ENCODE data around the gene TMBIM4. TPM values are rescaled to one million over a fixed set of nuclear protein-coding genes. Genes with fewer than 3 reads are reported as not detected.
"Not testable (repeated sequence)": the region's sequence is repeated elsewhere in the genome, so short reads cannot be mapped to it uniquely, and the experiment has no call there.

TMBIM4 gene
- polyA plus RNA-seq (ENCODE audit: low read depth in 6 of 6): 100 to 1,000 TPM; 368 to 703 (median 513) TPM

DNA sequence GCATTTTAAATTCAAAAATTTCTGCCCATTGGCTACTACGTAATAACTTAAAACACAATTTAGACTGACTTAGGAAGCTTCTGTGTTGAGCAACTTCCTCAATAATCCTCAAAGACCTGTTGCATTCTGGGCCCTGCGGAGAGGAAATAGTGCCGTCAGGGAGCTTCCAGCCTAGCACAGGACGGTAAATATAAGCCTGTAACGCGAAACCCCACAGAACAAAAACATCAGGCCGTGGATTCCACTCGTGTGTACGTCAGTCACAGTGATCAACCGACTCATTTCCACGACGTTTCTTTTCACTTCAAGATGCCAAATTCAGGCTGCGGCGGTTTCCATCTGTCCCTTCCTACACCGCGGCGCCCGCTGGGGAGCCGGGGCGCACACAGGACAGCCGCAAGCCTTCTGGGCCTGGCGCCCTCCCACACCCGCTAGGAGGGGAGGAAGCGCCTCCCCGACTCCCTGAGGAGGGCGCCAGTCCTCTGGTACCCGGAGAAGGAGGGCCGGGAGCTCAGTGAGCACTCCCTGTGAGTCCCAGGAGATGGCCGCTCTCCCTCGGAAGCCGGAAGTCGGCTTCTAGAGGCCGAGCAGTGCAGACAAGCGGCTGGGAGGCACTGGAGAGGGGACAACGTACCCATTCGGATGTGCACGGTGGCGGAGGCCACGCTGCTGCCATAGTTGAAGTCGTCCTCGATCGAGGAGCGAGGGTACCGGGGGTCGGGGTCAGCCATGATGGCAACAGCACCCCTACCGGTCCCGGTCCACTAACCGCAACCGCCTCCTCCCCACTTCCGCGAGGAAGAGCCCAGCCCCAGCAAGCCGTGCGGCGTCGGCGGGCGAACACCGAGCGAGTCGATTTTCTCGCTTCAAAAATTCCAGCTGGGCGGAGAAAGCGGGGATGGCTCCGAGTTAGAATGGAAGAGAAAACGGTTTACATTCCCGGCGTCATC, at the start of gene TMBIM4:
TSS of gene TMBIM4 (minus strand) at position 776 of the 950 bp plus-strand sequence. CDS start at position 731, 45 bp downstream.
- peaks cover 8% of the 10 kb centered on the region in 2 donors for H3K36me3 Mint-ChIP-seq
- ATAC-seq (ENCODE audit: low read depth in 2 of 2) (peak; percentile 79 to 80), DNase-seq (peak; percentile 86)
- H3K4me3 Mint-ChIP-seq: peak within 1 kb of the TSS; percentile 93 to 99 (median 96)
- peaks cover 36 to 51% (median 49%) of the 10 kb centered on the region in 3 donors for H3K4me1 Mint-ChIP-seq
- no peaks in the 10 kb centered on the region for H3K27me3 Mint-ChIP-seq
- peaks cover 0 to 10% (median 0%) of the 10 kb centered on the region in 7 donors for H3K9me3 Mint-ChIP-seq
- peak within 1 kb of the TSS; percentile 94 to 99 (median 99) for H3K27ac Mint-ChIP-seq

- Mint-ChIP-seq H3K4me1 (peaks cover 22 to 32% (median 25%) of the 10 kb centered on the region in 3 donors), H3K36me3 (peaks cover 6 to 10% of the 10 kb centered on the region in 2 donors), H3K27me3 (no peaks in the 10 kb centered on the region), H3K9me3 (peaks cover 0 to 7% (median 0%) of the 10 kb centered on the region in 7 donors), H3K27ac (peak overlapping the region; percentile 42 to 98 (median 86)), H3K4me3 (peak overlapping the region; percentile 2 to 72 (median 56))
- DNase-seq (peak; percentile 25), ATAC-seq (ENCODE audit: low read depth in 2 of 2) (peak; percentile 86 to 92)
Observed at GRCh38 chr12:66217342-66217917, 47.6 kb upstream of the TMBIM4 start.

DNA sequence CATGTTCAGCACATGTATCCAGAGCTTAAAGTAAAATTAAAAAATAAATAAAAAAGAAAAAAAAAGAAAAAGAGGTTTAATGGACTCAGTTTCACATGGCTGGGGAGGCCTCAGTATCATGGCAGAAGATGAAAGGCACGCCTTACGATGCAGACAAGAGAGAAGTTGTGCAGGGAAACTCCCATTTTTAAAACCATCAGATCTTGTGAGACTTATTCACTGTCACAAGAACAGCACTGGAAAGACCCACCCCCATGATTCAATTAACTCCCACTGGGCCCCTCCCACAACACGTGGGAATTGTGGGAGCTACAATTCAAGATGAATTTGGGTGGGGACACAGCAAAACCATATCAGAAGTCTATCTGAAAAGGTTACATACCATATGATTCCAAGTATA, 43.2 kb upstream of the TMBIM4 start:
- DNase-seq; H3K27me3 Mint-ChIP-seq; ATAC-seq (ENCODE audit: low read depth in 2 of 2); H3K9me3 Mint-ChIP-seq; H3K27ac Mint-ChIP-seq: not testable (repeated sequence)
- Mint-ChIP-seq H3K4me3 (peak overlapping the region in 1 of 8 donors; percentile 12), H3K36me3 (peaks cover 11 to 16% of the 10 kb centered on the region in 2 donors), H3K4me1 (peaks cover 34 to 38% (median 36%) of the 10 kb centered on the region in 3 donors)

DNA sequence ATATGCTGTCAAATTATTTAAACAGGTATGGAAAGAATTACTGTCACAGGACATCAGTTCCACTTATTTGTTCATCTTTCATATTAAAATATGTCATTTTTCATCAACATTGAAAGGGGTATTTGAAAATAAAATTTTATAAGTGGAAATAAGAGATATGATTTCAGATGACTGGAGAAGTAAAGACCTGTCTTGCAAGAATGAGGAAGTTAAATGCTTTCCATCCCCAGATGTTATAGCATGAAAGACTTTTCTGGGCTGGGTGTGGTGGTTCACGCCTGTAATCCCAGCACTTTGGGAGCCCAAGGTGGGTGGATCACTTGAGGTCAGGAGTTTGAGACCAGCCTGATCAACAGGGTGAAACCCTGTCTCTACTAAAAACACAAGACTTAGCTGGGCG, 41.8 kb upstream of the TMBIM4 start:
- Mint-ChIP-seq H3K4me3 (peak overlapping the region in 1 of 8 donors; percentile 41), H3K36me3 (peaks cover 11 to 16% of the 10 kb centered on the region in 2 donors), H3K27ac (peak overlapping the region in 2 of 6 donors; percentile 12 to 16), H3K4me1 (peaks cover 20 to 23% (median 23%) of the 10 kb centered on the region in 3 donors)
- ATAC-seq (ENCODE audit: low read depth in 2 of 2): peak in 1 of 2 donors; percentile 60
- H3K9me3 Mint-ChIP-seq, H3K27me3 Mint-ChIP-seq, DNase-seq: not testable (repeated sequence)

DNA sequence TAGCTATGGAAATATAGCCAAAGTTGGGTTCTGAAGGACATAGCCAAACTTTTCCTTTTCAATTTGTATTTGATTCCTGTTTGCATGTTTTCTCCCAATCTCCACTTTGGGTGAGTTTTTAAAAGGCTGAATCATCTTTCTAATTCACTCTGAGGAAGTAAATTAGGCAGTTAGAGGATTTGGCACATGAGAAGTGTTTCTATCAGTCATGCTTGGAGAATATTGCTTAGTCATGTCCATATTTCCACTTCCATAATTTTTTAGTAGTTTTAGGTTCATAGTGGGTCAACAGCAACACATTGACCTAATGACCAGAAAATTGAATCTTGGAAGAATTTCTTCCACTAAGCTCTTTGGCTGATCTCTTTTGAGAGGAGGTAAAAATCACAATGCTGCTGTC, 41.0 kb upstream of the TMBIM4 start:
- H3K27me3 Mint-ChIP-seq: no peaks in the 10 kb centered on the region
- H3K4me3 Mint-ChIP-seq: no peak overlapping the region
- H3K4me1 Mint-ChIP-seq: peaks cover 18 to 20% (median 19%) of the 10 kb centered on the region in 3 donors
- DNase-seq (no peak), ATAC-seq (ENCODE audit: low read depth in 2 of 2) (no peak)
- H3K27ac Mint-ChIP-seq: peak overlapping the region in 1 of 6 donors; percentile 12
- H3K36me3 Mint-ChIP-seq: peaks cover 7 to 16% of the 10 kb centered on the region in 2 donors
- H3K9me3 Mint-ChIP-seq: peaks cover 0 to 4% (median 2%) of the 10 kb centered on the region in 7 donors

GRCh38 chr12:66206141-66206540, 36.3 kb upstream of the TMBIM4 start:
- DNase-seq: no peak
- H3K36me3 Mint-ChIP-seq: no peaks in the 10 kb centered on the region
- no peak overlapping the region for H3K4me3 Mint-ChIP-seq
- peaks cover 0 to 2% (median 0%) of the 10 kb centered on the region in 7 donors for H3K9me3 Mint-ChIP-seq
- H3K27me3 Mint-ChIP-seq: no peaks in the 10 kb centered on the region
- peaks cover 4 to 11% (median 7%) of the 10 kb centered on the region in 3 donors for H3K4me1 Mint-ChIP-seq
- ATAC-seq (ENCODE audit: low read depth in 2 of 2): no peak
- H3K27ac Mint-ChIP-seq: no peak overlapping the region

DNA sequence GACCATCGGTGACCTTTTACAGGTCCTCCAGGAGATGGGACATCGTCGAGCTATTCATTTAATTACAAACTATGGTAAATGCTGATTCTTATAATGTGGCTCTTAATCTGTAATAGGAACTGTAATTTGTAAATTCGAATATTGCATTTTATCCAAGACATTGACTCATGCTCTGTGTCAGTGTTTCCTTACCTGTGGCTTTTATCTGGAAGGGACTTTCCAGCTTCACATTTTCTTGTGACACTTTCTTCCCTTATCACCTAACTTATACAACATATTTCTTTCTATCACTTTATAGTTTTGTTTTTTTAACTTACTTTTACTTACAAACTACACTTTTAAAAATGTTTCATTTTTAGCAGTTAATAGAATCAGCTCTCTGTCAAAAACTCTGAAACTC, 34.0 kb upstream of the TMBIM4 start:
- Mint-ChIP-seq H3K36me3 (no peaks in the 10 kb centered on the region), H3K27ac (peak overlapping the region in 2 of 6 donors; percentile 2 to 15), H3K27me3 (no peaks in the 10 kb centered on the region), H3K4me3 (no peak overlapping the region), H3K9me3 (peaks cover 0 to 6% (median 1%) of the 10 kb centered on the region in 7 donors), H3K4me1 (peaks cover 0 to 7% (median 6%) of the 10 kb centered on the region in 3 donors)
- no peak for DNase-seq
- ATAC-seq (ENCODE audit: low read depth in 2 of 2): no peak

- H3K4me1 Mint-ChIP-seq: peaks cover 14 to 32% (median 20%) of the 10 kb centered on the region in 3 donors
- peaks cover 0 to 6% (median 0%) of the 10 kb centered on the region in 7 donors for H3K9me3 Mint-ChIP-seq
- H3K4me3 Mint-ChIP-seq: no peak overlapping the region
- H3K27me3 Mint-ChIP-seq: no peaks in the 10 kb centered on the region
- H3K27ac Mint-ChIP-seq: no peak overlapping the region
- DNase-seq: no peak
- ATAC-seq (ENCODE audit: low read depth in 2 of 2): no peak
- H3K36me3 Mint-ChIP-seq: no peaks in the 10 kb centered on the region
Observed at GRCh38 chr12:66199831-66200509, 30.2 kb upstream of the TMBIM4 start.

DNA sequence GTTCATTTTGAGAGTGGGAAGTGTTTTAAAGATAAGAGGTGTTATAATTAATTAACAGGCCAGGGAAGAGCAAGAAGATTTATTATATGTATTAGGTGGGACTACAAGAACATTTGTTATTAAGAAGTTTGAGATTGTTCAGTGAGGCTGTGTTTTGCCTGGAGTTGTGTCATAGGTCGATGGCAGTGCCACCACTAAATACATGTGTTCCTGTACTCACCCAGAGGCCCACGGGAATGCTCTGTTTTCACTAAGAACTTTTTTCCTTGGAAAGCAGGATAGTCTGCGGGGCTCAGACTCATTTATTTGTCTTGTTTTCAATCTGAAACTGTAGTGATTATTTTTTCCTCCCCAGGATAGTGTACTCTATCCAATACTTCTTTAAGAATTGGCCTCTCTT, 29.3 kb upstream of the TMBIM4 start:
- no peak overlapping the region for H3K4me3 Mint-ChIP-seq
- no peaks in the 10 kb centered on the region for H3K36me3 Mint-ChIP-seq
- H3K4me1 Mint-ChIP-seq: peaks cover 20 to 38% (median 20%) of the 10 kb centered on the region in 3 donors
- DNase-seq: no peak
- H3K9me3 Mint-ChIP-seq: peaks cover 0 to 6% (median 0%) of the 10 kb centered on the region in 7 donors
- peak overlapping the region in 1 of 6 donors; percentile 52 for H3K27ac Mint-ChIP-seq
- ATAC-seq (ENCODE audit: low read depth in 2 of 2): no peak
- no peaks in the 10 kb centered on the region for H3K27me3 Mint-ChIP-seq

GRCh38 chr12:66197495-66197921, 27.7 kb upstream of the TMBIM4 start:
- H3K36me3 Mint-ChIP-seq: no peaks in the 10 kb centered on the region
- no peak for DNase-seq

GRCh38 chr12:66196806-66197205, 27.0 kb upstream of the TMBIM4 start:
- peak overlapping the region in 3 of 6 donors; percentile 24 to 64 (median 63) for H3K27ac Mint-ChIP-seq
- H3K9me3 Mint-ChIP-seq: peaks cover 0 to 6% (median 0%) of the 10 kb centered on the region in 7 donors
- H3K36me3 Mint-ChIP-seq: no peaks in the 10 kb centered on the region
- no peaks in the 10 kb centered on the region for H3K27me3 Mint-ChIP-seq
- H3K4me1 Mint-ChIP-seq: peaks cover 22 to 40% (median 22%) of the 10 kb centered on the region in 3 donors
- ATAC-seq (ENCODE audit: low read depth in 2 of 2): peak; percentile 98 to 99
- peak overlapping the region in 6 of 8 donors; percentile 44 to 82 (median 46) for H3K4me3 Mint-ChIP-seq
- DNase-seq: peak; percentile 64

More at GRCh38 chr12:66197495-66197921, 27.7 kb upstream of the TMBIM4 start:
- H3K4me1 Mint-ChIP-seq: peaks cover 22 to 40% (median 22%) of the 10 kb centered on the region in 3 donors
- ATAC-seq (ENCODE audit: low read depth in 2 of 2): no peak
- no peaks in the 10 kb centered on the region for H3K27me3 Mint-ChIP-seq
- H3K27ac Mint-ChIP-seq: peak overlapping the region in 2 of 6 donors; percentile 63
- H3K4me3 Mint-ChIP-seq: no peak overlapping the region
- peaks cover 0 to 6% (median 0%) of the 10 kb centered on the region in 7 donors for H3K9me3 Mint-ChIP-seq

DNA sequence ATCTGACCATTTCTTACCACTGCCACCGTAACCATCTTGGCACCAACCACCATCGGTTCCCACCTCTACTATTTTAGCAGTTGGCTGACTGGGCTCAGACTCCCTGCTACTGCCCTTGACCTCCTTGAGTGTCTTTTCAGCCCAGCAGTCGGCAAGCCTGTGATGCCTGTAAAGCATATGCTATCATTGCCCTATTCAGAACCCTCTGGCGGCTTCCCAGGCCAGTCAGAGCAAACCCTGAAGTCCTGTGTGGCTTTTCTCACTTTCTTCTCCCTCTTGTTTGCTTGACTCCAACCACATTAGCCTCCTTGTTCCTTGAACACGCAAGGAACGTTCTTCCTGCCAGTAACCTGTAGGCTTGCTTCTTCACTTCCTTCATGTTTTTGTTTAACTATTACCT, 25.4 kb upstream of the TMBIM4 start:
- no peaks in the 10 kb centered on the region for H3K36me3 Mint-ChIP-seq
- peaks cover 0 to 5% (median 0%) of the 10 kb centered on the region in 7 donors for H3K9me3 Mint-ChIP-seq
- H3K4me3 Mint-ChIP-seq: peak overlapping the region in 3 of 8 donors; percentile 12 to 41 (median 18)
- H3K27me3 Mint-ChIP-seq: peaks cover 0 to 7% (median 0%) of the 10 kb centered on the region in 3 donors
- no peak for DNase-seq
- peaks cover 36 to 55% (median 36%) of the 10 kb centered on the region in 3 donors for H3K4me1 Mint-ChIP-seq
- no peak for ATAC-seq (ENCODE audit: low read depth in 2 of 2)
- peak overlapping the region in 2 of 6 donors; percentile 3 to 39 for H3K27ac Mint-ChIP-seq
